ENCODE data around the gene RERE.

RERE gene

GRCh38 chr1:8357329-8358101 is 459.9 kb downstream of the RERE start:
- no peak overlapping the region for H3K27ac ChIP-seq
- no peaks in the 10 kb centered on the region for H3K4me1 ChIP-seq (ENCODE audit: control insufficient read depth in 1 of 2, insufficient read depth in 1 of 2, low read depth in 1 of 2, low read length in 1 of 2)
- no peaks in the 10 kb centered on the region for H3K27me3 ChIP-seq
- H3K9me3 ChIP-seq = no peaks in the 10 kb centered on the region
- no peak overlapping the region for H3K4me3 ChIP-seq (ENCODE audit: low read depth in 1 of 2, low read length in 1 of 2)
- TF ChIP-seq, protein P1, sequence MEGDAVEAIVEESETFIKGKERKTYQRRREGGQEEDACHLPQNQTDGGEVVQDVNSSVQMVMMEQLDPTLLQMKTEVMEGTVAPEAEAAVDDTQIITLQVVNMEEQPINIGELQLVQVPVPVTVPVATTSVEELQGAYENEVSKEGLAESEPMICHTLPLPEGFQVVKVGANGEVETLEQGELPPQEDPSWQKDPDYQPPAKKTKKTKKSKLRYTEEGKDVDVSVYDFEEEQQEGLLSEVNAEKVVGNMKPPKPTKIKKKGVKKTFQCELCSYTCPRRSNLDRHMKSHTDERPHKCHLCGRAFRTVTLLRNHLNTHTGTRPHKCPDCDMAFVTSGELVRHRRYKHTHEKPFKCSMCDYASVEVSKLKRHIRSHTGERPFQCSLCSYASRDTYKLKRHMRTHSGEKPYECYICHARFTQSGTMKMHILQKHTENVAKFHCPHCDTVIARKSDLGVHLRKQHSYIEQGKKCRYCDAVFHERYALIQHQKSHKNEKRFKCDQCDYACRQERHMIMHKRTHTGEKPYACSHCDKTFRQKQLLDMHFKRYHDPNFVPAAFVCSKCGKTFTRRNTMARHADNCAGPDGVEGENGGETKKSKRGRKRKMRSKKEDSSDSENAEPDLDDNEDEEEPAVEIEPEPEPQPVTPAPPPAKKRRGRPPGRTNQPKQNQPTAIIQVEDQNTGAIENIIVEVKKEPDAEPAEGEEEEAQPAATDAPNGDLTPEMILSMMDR (IDR thresholded peaks at IDR 0.05) = no peak
- peaks cover 100% of the 10 kb centered on the region for H3K36me3 ChIP-seq

GRCh38 chr1:8356256-8357209 is 460.9 kb downstream of the RERE start:
- Histone ChIP-seq H3K36me3 (peaks cover 100% of the 10 kb centered on the region), H3K4me1 (ENCODE audit: control insufficient read depth in 1 of 2, insufficient read depth in 1 of 2, low read depth in 1 of 2, low read length in 1 of 2) (no peaks in the 10 kb centered on the region), H3K9me3 (no peaks in the 10 kb centered on the region), H3K27ac (no peak overlapping the region), H3K27me3 (no peaks in the 10 kb centered on the region), H3K4me3 (ENCODE audit: low read depth in 1 of 2, low read length in 1 of 2) (no peak overlapping the region)
- TF ChIP-seq, protein P1 (IDR thresholded peaks at IDR 0.05) = no peak

GRCh38 chr1:8355439-8356255 is 461.8 kb downstream of the RERE start:
- H3K4me3 ChIP-seq (ENCODE audit: low read depth in 1 of 2, low read length in 1 of 2) = no peak overlapping the region
- H3K27ac ChIP-seq = no peak overlapping the region
- H3K36me3 ChIP-seq = peaks cover 91% of the 10 kb centered on the region
- TF ChIP-seq, protein P1 (IDR thresholded peaks at IDR 0.05) = no peak
- H3K27me3 ChIP-seq = no peaks in the 10 kb centered on the region
- H3K9me3 ChIP-seq = no peaks in the 10 kb centered on the region
- no peaks in the 10 kb centered on the region for H3K4me1 ChIP-seq (ENCODE audit: control insufficient read depth in 1 of 2, insufficient read depth in 1 of 2, low read depth in 1 of 2, low read length in 1 of 2)

- H3K36me3 ChIP-seq = peaks cover 75% of the 10 kb centered on the region
- no peak overlapping the region for H3K27ac ChIP-seq
- H3K27me3 ChIP-seq = no peaks in the 10 kb centered on the region
- H3K4me1 ChIP-seq (ENCODE audit: control insufficient read depth in 1 of 2, insufficient read depth in 1 of 2, low read depth in 1 of 2, low read length in 1 of 2) = no peaks in the 10 kb centered on the region
- no peak overlapping the region for H3K4me3 ChIP-seq (ENCODE audit: low read depth in 1 of 2, low read length in 1 of 2)
- TF ChIP-seq, protein P1 (IDR thresholded peaks at IDR 0.05) = no peak
- H3K9me3 ChIP-seq = no peaks in the 10 kb centered on the region
These were observed 463.4 kb downstream of the RERE start for GRCh38 chr1:8354038-8354437.

Data from neutrophil (primary cell).